Measurements from ENCODE around the gene POU5F1. TPM values are rescaled to one million over a fixed set of nuclear protein-coding genes. Genes with fewer than 3 reads are reported as not detected.
"Not testable (repeated sequence)": the region's sequence is repeated elsewhere in the genome, so short reads cannot be mapped to it uniquely, and the experiment has no call there.

POU5F1 gene
- total RNA-seq, 1 donor from 2014 or later: 48.8 TPM

- peaks cover 3% of the 10 kb centered on the region for H3K4me1 Mint-ChIP-seq (ENCODE audit: low read depth, unreplicated experiment)
- no peak overlapping the region for H3K27ac Mint-ChIP-seq (ENCODE audit: unreplicated experiment)
- H3K36me3 Mint-ChIP-seq (ENCODE audit: unreplicated experiment): no peaks in the 10 kb centered on the region
- H3K9me3 Mint-ChIP-seq (ENCODE audit: unreplicated experiment): peaks cover 3% of the 10 kb centered on the region
- H3K27me3 Mint-ChIP-seq (ENCODE audit: unreplicated experiment): no peaks in the 10 kb centered on the region
- DNase-seq: no peak
- no peak overlapping the region for H3K4me3 Mint-ChIP-seq (ENCODE audit: unreplicated experiment)
- no peak for TF ChIP-seq CTCF (IDR thresholded peaks at IDR 0.05; ENCODE audit: partially characterized antibody, unreplicated experiment)
Observed at GRCh38 chr6:31186052-31186734, 15.7 kb upstream of the POU5F1 start.

- H3K36me3 Mint-ChIP-seq (ENCODE audit: unreplicated experiment); H3K4me1 Mint-ChIP-seq (ENCODE audit: low read depth, unreplicated experiment); H3K27ac Mint-ChIP-seq (ENCODE audit: unreplicated experiment); DNase-seq; H3K27me3 Mint-ChIP-seq (ENCODE audit: unreplicated experiment); H3K9me3 Mint-ChIP-seq (ENCODE audit: unreplicated experiment): not testable (repeated sequence)
- H3K4me3 Mint-ChIP-seq (ENCODE audit: unreplicated experiment): peak overlapping the region; percentile 49
Observed at GRCh38 chr6:31185695-31186051, 15.2 kb upstream of the POU5F1 start.

- H3K27ac Mint-ChIP-seq (ENCODE audit: unreplicated experiment); H3K4me1 Mint-ChIP-seq (ENCODE audit: low read depth, unreplicated experiment); H3K9me3 Mint-ChIP-seq (ENCODE audit: unreplicated experiment); H3K4me3 Mint-ChIP-seq (ENCODE audit: unreplicated experiment); H3K27me3 Mint-ChIP-seq (ENCODE audit: unreplicated experiment); H3K36me3 Mint-ChIP-seq (ENCODE audit: unreplicated experiment); DNase-seq: not testable (repeated sequence)
Observed at GRCh38 chr6:31183859-31184258, 13.4 kb upstream of the POU5F1 start.

GRCh38 chr6:31183287-31183686 lies 12.8 kb upstream of the POU5F1 start:
- not testable (repeated sequence) for H3K4me3 Mint-ChIP-seq (ENCODE audit: unreplicated experiment); H3K27me3 Mint-ChIP-seq (ENCODE audit: unreplicated experiment); H3K4me1 Mint-ChIP-seq (ENCODE audit: low read depth, unreplicated experiment); H3K36me3 Mint-ChIP-seq (ENCODE audit: unreplicated experiment); H3K9me3 Mint-ChIP-seq (ENCODE audit: unreplicated experiment); DNase-seq; H3K27ac Mint-ChIP-seq (ENCODE audit: unreplicated experiment)

GRCh38 chr6:31180500-31180899 lies 10.0 kb upstream of the POU5F1 start:
- Mint-ChIP-seq H3K27me3 (ENCODE audit: unreplicated experiment) (peaks cover 7% of the 10 kb centered on the region), H3K9me3 (ENCODE audit: unreplicated experiment) (peaks cover 4% of the 10 kb centered on the region), H3K4me3 (ENCODE audit: unreplicated experiment) (no peak overlapping the region), H3K27ac (ENCODE audit: unreplicated experiment) (no peak overlapping the region), H3K4me1 (ENCODE audit: low read depth, unreplicated experiment) (peaks cover 3% of the 10 kb centered on the region), H3K36me3 (ENCODE audit: unreplicated experiment) (no peaks in the 10 kb centered on the region)
- no peak for DNase-seq
- TF ChIP-seq CTCF (IDR thresholded peaks at IDR 0.05; ENCODE audit: partially characterized antibody, unreplicated experiment): no peak

GRCh38 chr6:31179896-31180295 lies 9.4 kb upstream of the POU5F1 start:
- TF ChIP-seq CTCF (IDR thresholded peaks at IDR 0.05; ENCODE audit: partially characterized antibody, unreplicated experiment): no peak
- Mint-ChIP-seq H3K27ac (ENCODE audit: unreplicated experiment) (no peak overlapping the region), H3K27me3 (ENCODE audit: unreplicated experiment) (peaks cover 7% of the 10 kb centered on the region), H3K4me3 (ENCODE audit: unreplicated experiment) (no peak overlapping the region), H3K36me3 (ENCODE audit: unreplicated experiment) (no peaks in the 10 kb centered on the region), H3K4me1 (ENCODE audit: low read depth, unreplicated experiment) (peaks cover 3% of the 10 kb centered on the region), H3K9me3 (ENCODE audit: unreplicated experiment) (peaks cover 4% of the 10 kb centered on the region)
- no peak for DNase-seq

Data from glutamatergic neuron (in vitro differentiated cells).